Measurements from ENCODE around the gene NBPF1. TPM values are rescaled to one million over a fixed set of nuclear protein-coding genes. Genes with fewer than 3 reads are reported as not detected.
"Not testable (repeated sequence)": the region's sequence is repeated elsewhere in the genome, so short reads cannot be mapped to it uniquely, and the experiment has no call there.

NBPF1 gene
- total RNA-seq, 6 experiments from 2014 or later: 22.7 to 30.7 (median 24.1) TPM

- 61% methylated on average over 11 of the region's 12 CpGs for WGBS (ENCODE audit: insufficient coverage, low coverage, low lambda C conversion rate, missing lambda C conversion rate)
- DNase-seq: no peak
- no peaks in the 10 kb centered on the region for H3K36me3 ChIP-seq
- no peak for TF ChIP-seq POLR2A (IDR thresholded peaks at IDR 0.05)
- peaks cover 0 to 3% of the 10 kb centered on the region in 2 donors for H3K27me3 ChIP-seq
- no peaks in the 10 kb centered on the region for H3K9me3 ChIP-seq
- H3K27ac ChIP-seq: no peak overlapping the region
- no peak for ATAC-seq
- no peak overlapping the region for H3K4me3 ChIP-seq
- no peaks in the 10 kb centered on the region for H3K4me1 ChIP-seq
- intact Hi-C loops (cut with DNase I): no loop called here
Observed at GRCh38 chr1:16521288-16521583, 92.1 kb downstream of the NBPF1 start.

GRCh38 chr1:16520435-16521287, 92.7 kb downstream of the NBPF1 start:
- H3K4me3 ChIP-seq; intact Hi-C loops (cut with DNase I); H3K36me3 ChIP-seq; H3K27ac ChIP-seq; H3K4me1 ChIP-seq; H3K27me3 ChIP-seq; H3K9me3 ChIP-seq; DNase-seq: not testable (repeated sequence)
- WGBS (ENCODE audit: insufficient coverage, low coverage, low lambda C conversion rate, missing lambda C conversion rate): 28% methylated on average over 16 of the region's 48 CpGs
- ATAC-seq: peak in 2 of 4 donors; percentile 33 to 39

- H3K4me1 ChIP-seq; H3K27me3 ChIP-seq; DNase-seq; H3K27ac ChIP-seq; H3K4me3 ChIP-seq; H3K9me3 ChIP-seq; ATAC-seq; intact Hi-C loops (cut with DNase I); H3K36me3 ChIP-seq: not testable (repeated sequence)
- 35% methylated on average over 6 of the region's 6 CpGs for WGBS (ENCODE audit: insufficient coverage, low coverage, low lambda C conversion rate, missing lambda C conversion rate)
Observed at GRCh38 chr1:16519255-16519951, 94.0 kb downstream of the NBPF1 start.

GRCh38 chr1:16518913-16519254, 94.5 kb downstream of the NBPF1 start:
- not testable (repeated sequence) for ATAC-seq, H3K27ac ChIP-seq

GRCh38 chr1:16516694-16517410, 96.5 kb downstream of the NBPF1 start:
- H3K9me3 ChIP-seq; H3K4me1 ChIP-seq; H3K27ac ChIP-seq; intact Hi-C loops (cut with DNase I); H3K36me3 ChIP-seq; H3K27me3 ChIP-seq; H3K4me3 ChIP-seq; DNase-seq; ATAC-seq: not testable (repeated sequence)
- whole genome bisulfite sequencing (ENCODE audit: insufficient coverage, low coverage, low lambda C conversion rate, missing lambda C conversion rate): 44% methylated on average over 3 of the region's 5 CpGs

More at GRCh38 chr1:16518913-16519254, 94.5 kb downstream of the NBPF1 start:
- H3K27me3 ChIP-seq; intact Hi-C loops (cut with DNase I); H3K9me3 ChIP-seq; H3K4me1 ChIP-seq; DNase-seq; H3K4me3 ChIP-seq; H3K36me3 ChIP-seq: not testable (repeated sequence)
- 57% methylated on average over 3 of the region's 3 CpGs for WGBS (ENCODE audit: insufficient coverage, low coverage, low lambda C conversion rate, missing lambda C conversion rate)

- H3K36me3 ChIP-seq; H3K9me3 ChIP-seq; H3K4me1 ChIP-seq; H3K27me3 ChIP-seq; intact Hi-C loops (cut with DNase I): not testable (repeated sequence)
- H3K27ac ChIP-seq: peak within 1 kb of the TSS in 2 of 3 donors; percentile 91 to 92
- H3K4me3 ChIP-seq: peak within 1 kb of the TSS in 2 of 3 donors; percentile 43 to 56
- ATAC-seq (peak; percentile 64 to 78 (median 71)), DNase-seq (peak; percentile 53 to 92 (median 83))
- peak; percentile 51 for TF ChIP-seq POLR2A (IDR thresholded peaks at IDR 0.05)
- WGBS (ENCODE audit: insufficient coverage, low coverage, low lambda C conversion rate, missing lambda C conversion rate): under 1% methylated on average over 12 of the region's 40 CpGs
Observed at GRCh38 chr1:16514107-16515055, 99.0 kb downstream of the NBPF1 start, which contains the start of gene RNU1-1. TSS of gene RNU1-1 (minus strand) at chr1:16514285.
